NCI-H1930 (cell line): ENCODE measurements around the gene MAP7.

Experiments
- DNase-seq, 2 experiments: peaks; one replicate each; lab custom pipeline; 2025; lab: John Stamatoyannopoulos, UW

Gene MAP7

DNA sequence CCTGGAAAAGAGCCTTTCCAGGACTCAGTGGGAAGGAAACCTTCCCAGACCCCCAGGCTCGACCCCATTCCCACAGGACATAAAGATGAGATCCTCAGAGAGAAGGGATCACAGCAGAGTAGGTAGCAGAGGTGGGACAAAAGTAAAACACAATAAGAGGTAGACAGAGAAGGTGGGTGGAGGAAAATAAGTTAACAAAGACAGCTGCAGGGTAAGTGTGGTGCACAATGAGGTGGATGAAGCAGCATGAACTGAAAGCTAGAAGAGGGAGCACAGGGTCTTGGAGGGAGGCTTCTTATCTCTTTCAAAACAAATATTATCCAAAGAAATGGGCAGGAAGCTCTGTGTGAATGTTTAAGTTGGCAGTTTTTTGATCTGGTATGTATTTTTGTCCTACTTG lies 14.0 kb upstream of the MAP7 start:
- no peak for DNase-seq

DNA sequence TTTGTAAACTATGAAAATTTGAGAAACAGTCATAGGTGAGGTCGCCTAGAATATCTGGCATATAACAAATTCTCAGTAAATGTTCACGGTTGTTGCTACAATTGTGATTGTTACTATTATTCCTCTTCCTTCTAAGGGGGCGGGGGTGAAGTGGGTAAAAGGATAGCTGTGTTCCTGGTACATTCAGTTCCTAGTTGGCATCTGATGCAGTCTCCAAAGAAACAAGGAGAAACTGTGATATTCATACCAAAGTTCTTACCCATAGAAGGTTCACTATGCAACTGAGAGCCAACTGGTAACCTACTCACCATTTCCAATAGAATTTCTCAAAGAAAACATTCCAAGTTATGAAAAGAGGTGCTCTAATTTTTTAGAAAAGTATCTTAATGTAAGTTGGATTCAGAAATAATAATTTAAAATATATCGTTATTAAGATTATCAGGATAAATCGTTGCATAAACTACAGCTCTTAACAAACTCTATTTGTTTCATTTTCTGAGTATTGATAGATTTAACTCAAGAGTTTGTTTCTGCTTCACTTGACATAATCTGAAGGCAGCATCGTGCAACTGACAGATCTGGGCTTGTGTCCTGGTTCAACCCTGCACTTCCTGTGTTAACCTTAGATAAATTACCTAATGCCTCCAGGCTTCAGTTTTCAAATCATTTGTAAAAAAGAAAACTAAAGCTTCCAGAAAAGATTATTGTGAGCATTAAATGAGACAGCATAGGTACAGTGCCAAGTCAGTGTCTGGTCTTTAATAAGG lies 13.3 kb upstream of the MAP7 start:
- DNase-seq = no peak

DNA sequence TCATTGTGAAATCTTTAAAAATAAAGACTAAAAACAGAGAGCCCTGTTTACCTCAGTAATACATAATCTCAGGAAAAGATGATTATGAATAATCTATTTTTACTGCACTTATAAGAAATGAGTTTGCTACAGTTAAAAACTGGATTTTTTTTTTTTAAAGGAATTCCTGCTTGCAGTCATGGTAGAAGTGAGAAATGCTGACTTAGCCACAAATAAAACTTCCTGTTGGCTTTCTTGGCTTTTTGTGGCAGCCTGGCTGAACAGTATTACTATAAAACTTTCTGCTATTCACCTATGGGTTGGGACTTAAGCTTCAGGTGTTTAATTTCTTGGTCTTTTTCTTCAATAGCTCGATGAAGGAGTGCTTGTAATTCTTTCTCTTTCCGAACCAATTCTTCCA lies 12.0 kb upstream of the MAP7 start:
- DNase-seq = no peak

GRCh38 chr6:136553166-136553787 lies 3.1 kb upstream of the MAP7 start:
- no peak for DNase-seq

- DNase-seq = no peak
These were observed 1.8 kb upstream of the MAP7 start for GRCh38 chr6:136552054-136552453.

DNA sequence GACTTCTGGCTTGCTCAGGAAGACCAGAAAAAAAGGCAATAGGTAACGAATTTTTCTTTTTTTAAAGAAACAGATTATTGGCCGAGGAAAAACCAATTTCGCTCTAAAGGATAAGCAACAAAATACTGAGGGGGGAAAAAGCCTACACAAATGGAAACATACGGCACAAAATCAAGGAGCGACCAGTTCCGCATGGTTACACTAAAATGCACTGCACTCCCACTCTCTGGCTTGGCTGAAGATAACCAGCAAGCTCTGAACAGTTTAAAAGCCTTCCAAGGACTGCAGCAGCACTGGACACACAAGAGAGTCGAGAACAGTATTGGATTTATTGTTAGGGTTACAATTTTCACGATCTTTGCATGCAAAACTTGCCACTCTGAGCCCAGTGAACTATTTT lies 881 bp upstream of the MAP7 start:
- no peak for DNase-seq

DNA sequence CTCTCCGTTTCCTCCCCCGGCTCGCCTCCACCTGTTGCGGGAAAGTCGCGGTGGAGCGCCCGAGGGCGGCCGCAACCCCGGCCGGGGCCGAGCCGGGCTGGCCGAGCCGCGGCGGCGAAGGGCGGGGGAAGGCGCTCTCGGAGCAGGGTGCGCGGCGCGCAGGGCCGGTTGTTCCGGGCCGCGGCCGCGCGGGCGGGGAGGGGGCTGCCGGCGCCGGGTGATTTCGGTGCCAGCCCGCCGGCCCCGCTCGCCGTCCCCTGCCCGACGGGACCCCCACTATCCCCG lies 235 bp downstream of the MAP7 start:
- DNase-seq = no peak

DNA sequence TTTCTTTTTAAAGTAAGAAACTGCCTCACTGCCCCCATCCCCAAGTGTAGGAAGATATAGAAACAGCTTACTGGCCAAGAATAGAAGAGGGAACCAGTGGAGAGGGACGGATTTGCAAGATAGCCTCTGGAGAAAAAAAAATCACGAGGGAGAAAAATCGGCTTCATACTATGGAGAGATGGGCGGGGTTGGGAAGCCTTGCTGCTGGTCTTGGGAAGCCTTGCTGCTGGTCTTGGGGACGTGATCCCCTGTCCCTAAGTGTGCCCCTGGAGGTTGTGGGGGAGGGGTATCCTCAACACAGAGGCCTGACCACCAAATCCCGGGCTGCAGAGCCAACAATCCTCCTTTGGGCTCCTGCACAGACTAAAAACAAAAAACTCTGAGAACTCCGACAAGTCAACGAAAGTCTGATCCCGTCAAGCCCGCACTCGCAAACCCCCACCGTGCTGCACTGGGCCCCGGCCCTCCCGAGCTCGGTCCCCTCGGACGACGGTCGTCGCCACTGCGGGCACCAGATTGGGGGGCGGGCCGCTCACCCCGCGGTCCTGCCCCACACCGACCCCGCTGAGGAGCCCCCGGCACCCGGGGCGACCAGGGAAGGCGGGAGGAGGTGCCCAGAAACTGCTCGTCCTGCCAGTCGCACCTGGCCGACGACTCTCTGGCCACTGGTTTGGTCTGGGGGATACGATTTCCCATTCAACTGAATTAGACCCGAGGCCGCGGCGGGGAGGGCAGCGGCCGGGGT lies 750 bp downstream of the MAP7 start:
- DNase-seq = no peak

DNA sequence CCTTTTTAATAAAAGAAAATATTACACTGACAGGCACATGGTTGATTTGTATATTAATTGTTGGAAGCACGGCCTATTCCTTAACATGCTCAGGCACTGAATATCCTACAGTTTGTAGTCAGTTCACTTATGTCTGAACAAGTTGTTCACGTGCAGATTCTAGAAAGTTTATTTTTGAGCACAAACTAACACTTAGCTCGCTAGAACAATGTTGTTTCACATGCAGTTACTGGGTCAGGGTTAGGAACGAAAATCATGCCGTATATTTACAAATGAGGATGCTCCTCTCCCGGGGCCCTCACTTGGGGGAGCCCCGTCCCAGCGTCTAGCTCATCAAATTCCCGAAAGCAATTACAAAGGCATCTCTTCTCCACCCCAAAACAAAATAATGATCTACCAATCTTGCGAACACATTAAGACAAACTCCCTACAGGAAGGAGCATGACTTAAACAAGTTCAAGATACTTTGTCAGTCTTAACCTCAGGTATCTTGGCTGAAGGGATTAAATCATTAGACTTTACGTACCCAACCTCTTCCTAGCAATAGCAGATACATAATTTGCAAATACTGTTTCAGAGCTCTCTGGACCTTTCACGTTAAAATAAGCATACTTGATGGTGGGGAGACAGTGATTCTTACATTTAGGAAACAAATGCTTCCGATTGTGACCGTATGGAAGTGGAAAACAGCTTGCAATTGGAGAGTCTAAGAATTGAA lies 1.5 kb downstream of the MAP7 start:
- no peak for DNase-seq

DNA sequence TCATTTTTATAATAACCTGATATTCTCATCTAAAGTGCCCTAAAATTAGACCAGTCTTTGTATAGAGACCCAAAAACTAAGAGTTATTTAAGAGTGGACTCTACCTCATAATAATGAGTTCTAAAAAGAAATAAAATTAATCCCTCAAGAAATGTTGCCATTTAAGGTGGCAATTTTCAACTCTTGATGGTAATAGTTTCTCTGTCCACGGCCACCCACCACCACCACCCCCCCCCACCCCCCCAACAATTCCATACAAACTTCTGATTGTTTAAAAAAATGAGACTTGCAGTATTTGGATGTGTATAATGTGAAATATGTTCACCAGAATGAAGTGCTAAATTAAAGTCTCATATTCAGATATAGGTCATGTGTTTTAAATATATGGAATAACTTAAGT lies 2.4 kb downstream of the MAP7 start:
- DNase-seq = no peak

DNA sequence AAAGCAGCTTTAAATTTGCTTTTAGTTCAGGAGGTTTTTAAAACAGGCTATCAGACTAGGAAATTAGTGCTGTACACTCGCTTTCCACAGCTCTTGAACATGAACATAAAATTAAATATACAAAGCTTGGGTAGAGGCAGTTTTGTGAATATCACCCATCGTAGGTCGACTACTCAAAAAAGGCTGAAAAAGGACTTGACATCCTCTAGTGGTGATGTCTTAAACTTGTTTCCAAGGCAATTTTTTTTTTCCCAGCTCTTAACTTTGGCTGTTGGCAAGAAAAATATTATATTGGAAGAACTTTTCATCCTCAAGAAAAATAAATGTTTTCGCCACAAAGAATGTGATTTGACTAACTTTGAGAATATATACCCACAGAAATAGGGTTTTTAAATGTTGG lies 2.9 kb downstream of the MAP7 start:
- DNase-seq = peak in 1 of 2 experiments; percentile 23

DNA sequence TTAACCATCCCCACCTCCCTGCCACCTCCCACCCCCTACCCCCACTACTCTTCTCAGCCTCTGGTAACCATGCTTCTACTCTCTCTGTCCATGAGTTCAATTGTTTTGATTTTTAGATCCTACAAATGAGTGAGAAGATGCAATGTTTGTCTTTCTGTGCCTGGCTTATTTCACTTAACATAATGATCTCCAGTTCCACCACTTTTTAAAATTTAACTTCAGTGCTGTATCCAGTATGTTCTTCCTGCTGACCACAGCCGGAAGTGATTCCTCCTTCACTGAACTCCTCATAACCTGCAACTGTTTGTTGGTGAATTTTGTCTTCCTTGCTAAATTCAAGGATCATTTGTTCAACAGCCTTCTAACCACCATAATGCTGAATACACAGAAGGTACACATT lies 3.9 kb downstream of the MAP7 start:
- no peak for DNase-seq

DNA sequence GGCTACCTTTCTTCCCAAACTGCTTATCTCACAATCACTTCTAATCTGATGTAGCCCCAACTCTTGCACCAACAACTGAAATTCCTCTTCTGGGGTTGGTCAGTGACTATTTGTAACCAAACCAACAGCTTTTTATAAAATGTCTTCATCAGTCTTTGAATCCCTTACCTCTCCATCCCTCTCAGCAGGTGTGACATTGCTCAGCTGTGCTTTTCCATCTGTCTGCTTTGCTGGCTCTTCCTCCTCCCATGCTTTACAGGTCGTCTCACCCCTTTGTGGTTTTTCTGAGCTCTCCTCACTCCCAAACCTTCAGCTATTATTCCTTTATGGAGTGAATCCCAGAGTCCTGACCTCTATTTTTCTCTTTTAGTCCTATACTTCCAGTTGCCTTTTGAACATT lies 5.9 kb downstream of the MAP7 start:
- DNase-seq = no peak

DNA sequence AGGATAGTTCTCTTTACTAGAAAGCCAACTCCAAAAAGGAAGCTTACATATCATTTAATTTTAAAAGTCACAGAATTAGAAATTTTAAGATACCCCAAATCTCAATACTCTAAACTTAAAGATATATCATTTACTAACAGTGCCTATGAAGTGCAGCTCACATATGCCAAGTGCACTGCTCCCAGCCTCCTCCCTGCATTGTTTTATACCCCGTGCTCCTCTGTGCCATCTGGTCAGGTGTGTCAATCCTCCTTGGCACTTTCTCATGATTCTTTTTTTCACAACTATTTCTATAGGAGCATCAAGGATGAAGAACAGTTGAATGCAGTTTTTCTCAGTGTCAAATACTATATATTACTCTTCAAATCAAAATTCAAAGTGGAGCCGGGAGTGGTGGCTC lies 8.8 kb downstream of the MAP7 start:
- DNase-seq = no peak

- no peak for DNase-seq
These were observed 10.1 kb downstream of the MAP7 start for GRCh38 chr6:136539967-136540652.

- DNase-seq = no peak
These were observed 11.4 kb downstream of the MAP7 start for GRCh38 chr6:136538836-136539235.

- no peak for DNase-seq
These were observed 14.2 kb downstream of the MAP7 start for GRCh38 chr6:136535880-136536650.

- no peak for DNase-seq
These were observed 15.0 kb downstream of the MAP7 start for GRCh38 chr6:136535017-136535765.

DNA sequence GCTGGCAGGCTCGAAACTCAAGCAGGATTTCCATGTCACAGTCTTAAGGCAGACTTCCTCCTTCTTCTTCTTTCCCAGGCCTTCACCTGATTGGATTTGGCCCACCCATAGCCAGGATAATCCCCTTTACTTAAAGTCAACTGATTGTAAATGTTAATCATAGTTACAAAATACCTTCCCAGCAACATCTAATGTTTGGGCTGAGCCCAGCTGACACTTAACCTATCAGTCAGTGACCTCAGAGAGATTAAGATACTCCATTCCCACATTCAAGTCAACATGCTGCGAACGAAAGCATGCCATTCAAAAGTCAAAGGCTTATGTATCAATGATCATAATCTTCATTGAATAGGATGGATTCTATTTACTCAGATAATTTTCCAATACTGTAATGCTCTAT lies 16.0 kb downstream of the MAP7 start:
- no peak for DNase-seq

DNA sequence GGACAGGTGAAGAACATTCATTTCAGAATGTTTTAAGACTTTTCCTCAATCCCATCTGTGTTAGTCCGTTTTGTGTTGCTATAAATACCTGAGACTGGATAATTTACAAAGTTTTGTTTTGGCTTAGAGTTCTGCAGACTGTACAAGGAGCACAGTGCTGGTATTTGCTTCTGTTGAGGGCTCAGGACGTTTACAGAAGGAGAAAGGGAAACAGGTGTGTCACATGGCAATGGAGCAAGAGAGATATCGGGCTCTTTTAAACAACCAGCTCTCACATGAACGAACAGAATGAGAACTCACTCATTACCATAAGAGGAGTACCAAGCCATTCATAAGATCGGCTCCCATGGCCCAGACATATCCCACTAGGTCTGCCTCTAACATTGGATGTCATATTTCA lies 16.7 kb downstream of the MAP7 start:
- no peak for DNase-seq

DNA sequence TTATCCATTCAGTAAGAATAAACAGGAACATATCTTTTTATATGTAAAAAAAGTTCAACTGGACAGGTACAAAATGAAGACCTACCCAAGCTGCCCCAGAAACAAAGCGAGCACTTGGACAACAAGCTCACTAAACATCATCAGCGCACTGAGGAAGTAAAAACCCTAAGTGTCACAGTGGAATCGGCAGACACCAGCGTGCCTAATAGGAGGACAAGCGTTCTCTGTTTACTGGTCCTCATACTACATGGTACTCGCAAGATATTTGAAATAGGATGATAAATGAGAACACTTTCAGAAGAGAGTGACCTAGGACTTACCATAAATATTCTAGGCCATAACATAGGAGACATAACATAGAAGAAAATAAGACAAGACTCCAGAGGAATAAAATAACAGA lies 18.2 kb downstream of the MAP7 start:
- no peak for DNase-seq
